Measurements from ENCODE around the gene PDHX. TPM values are rescaled to one million over a fixed set of nuclear protein-coding genes. Genes with fewer than 3 reads are reported as not detected.

Gene PDHX
- total RNA-seq, 1 donor from 2014 or later, result 147 TPM

DNA sequence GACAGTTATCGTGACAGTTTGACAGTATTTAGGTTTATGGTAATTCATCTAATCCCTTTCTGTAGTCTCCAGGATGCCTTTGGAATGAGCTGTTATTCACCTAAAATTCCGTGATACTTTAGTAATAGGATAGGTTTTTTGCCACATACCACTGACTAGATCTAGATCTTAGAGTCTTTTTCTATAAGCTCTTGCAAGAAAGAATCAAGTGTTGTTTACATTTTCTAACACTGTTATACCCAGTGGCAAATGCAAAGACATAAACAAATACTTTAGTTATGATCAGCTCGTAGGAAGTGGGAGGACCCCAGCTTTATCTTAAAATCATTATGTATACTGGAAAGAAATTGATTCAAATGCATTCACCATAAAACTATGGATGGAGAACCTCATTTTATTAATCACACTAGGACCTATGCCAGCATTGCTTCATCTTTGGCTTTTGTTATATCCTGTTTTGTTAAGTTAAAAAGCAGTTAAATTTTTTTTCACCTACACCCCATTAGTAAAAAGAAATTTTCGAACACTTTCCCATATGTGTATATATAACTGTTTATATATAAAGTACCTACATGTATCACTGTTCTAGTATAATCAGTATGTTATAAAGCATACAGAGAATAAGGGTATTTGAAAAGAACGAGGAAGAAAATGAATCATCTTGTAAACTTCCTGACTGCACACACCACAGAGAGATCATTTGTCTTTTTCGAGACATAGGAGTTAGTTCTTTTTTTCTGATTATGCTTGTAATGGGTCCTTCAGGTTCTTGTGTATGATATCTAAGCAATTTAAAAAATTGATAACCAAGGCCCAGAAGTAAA is 60.9 kb downstream of the PDHX start:
- no peak for ATAC-seq
- intact Hi-C loops (cut with micrococcal nuclease), result no loop called here
- no peak for DNase-seq

DNA sequence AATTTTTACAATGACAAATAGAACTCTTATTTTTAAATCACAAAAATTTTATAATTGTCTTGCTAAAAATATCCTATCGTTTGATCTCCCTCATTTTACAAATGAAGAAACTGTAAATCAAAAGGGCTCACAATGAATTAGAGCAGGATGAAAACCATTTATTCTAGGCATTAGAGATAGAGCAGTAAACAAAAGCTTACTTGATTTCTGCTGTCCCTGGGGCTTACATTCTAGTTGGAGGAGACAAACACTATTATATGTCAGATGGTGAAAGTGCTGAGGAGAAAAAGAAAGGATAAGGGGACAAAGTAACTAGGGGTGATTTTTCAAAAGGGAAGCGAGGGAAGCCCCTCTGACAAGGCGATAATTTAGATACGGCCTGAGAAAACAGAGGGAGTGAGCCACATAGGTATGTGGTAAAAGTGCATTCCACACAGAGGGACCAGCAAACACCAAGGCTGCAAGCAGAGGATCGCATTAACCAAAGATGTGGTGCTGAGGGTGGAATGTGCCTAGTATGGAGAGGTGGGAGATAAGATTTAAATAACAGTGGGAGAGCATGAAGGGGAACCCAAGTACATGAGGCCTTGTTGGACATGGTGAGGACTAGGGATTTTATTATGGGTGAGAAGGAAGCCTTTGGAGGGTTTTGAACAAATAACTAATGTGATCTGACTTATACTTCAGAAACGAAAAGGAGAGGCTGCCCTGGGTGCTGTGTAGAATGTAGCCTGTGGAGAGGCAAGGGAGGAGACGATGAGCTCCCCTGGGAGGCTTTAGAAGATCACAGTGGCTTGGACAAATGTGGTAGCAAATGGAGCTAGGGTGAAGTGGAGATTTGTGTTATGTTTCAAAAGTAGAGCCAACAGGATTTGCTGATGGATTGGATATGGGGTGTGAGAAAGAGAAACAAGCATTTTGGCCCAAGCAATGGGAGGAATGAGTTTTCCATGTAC is 62.1 kb downstream of the PDHX start:
- intact Hi-C loops (cut with micrococcal nuclease), result no loop called here
- ATAC-seq (no peak), DNase-seq (no peak)

DNA sequence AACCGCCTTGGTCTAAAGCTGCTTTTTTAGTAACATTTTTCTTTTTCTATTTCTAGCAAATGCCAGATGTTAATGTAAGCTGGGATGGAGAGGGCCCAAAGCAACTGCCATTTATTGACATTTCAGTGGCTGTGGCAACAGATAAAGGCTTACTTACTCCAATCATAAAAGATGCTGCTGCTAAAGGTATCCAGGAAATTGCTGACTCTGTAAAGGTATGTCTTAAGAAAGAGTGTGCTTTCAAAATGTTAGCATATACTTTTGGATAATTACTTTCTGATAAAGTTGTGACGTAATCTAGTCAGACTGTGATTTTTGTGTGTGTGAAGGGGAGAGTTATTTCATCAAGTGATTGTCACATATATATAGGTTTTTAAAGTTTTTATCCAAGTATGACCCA is 68.1 kb downstream of the PDHX start:
- no peak for ATAC-seq
- DNase-seq, result no peak
- intact Hi-C loops (cut with micrococcal nuclease), result no loop called here

DNA sequence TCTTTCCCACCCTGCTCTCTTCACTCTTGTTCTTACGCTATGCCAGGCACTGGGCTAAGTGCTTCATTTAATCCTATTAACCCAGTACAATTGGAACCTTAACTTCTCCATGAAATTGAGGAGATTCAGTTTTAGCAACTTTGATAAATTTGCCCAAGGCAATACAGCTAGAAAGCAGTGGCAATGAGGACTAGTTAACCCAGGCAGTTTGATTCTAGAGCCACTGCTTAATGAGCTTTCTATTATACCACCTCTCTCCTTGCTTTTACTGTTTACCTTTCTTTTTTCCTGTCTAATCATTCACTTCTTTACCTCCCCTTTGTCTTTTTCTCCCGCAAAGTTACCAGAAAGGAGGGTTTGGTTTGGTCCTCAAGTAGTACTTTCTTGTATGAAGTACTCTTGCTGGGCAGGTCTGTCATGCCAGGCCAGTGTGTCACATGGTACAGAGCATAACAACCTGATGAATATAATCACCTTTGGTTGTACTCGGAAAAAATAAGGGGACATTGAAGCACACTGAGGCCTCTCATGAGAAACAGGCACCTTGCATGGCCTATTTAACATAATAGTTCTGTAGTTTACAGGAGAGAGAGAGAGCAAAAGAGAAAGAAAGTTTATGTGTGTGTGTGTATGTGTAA is 70.6 kb downstream of the PDHX start:
- DNase-seq (no peak), ATAC-seq (peak; percentile 28)
- intact Hi-C loops (cut with micrococcal nuclease), result no loop called here

DNA sequence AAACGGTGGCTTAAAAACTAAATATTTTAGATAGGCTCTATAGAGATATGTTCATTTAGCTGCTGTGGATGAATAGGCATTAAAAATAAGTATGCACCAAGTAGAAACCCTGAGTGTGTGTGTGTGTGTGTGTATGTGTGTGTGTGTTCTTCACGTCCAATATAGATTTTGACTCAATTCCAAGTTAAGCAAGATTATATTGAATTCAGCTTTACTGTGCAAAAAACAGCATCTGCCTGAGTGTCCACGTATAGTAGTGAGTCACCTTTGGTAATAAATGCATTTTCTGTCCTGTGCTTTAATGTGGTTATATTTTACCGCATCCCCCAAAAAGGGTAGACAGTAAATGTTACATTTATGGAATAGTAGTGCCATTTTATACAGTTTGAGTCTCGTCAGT is 71.2 kb downstream of the PDHX start:
- ATAC-seq (no peak), DNase-seq (no peak)
- intact Hi-C loops (cut with micrococcal nuclease), result no loop called here

DNA sequence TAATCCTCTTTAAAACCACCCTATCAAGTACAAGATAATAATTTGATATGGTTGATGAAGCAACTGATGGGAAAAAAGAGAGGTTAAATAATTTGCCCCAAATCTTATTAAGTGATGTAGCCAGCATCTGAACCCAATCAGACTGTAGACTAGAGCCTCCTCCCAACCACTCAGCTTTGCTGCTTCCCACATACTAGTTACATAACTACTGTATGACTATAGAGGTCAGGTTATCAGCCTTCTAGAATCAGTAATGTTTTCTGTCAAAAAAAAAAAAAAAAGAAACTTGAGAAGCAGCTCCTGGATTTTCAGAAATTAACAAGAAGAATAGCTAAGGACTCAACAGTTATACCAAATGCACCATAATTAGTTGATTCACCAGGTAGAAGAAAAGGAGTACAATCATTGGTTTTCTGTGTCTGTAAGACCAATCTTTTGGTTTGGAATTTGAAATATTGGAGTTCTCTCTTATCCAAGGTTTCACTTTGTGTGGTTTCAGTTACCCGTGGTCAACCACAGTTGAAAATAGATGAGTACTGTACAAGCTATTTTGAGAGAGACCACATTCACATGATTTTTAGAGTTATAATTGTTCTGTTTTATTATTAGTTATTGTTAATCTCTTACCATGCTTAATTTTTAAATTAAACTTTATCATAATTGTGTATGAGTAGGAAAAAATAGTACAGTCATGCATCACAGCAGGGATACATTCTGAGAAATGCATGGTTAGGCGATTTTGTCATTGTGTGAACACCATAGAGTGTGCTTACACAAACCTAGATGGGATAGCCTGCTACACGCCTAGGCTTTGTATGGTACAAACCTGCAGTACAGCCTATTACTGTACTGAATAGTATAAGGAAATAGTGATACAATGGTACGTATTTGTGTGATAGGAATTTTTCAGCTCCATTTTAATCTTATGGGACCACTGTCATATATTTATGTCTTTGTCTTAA is 72.2 kb downstream of the PDHX start:
- DNase-seq (no peak), ATAC-seq (no peak)
- intact Hi-C loops (cut with micrococcal nuclease), result no loop called here

DNA sequence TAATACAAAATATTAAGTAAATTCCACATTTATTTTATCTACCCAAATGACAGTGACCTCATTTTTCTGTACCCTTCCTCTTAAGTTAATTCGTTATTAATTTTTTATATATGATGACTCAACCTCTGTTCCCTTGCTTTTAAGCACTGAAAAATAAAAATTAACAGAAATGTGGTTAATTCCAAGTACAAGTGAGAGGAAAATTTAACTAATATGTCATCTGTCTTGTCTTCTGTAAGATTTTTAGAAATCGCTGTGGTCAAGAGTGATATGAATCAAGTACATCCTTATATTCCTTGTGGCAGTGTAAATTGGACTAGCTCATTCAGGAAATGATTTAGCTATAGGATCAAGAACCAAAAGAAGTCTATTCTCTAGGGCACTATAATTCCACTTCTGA is 74.5 kb downstream of the PDHX start:
- intact Hi-C loops (cut with micrococcal nuclease), result loop anchor here (10.0 kb wide), 1 partner anchor 244 kb away; no protein-coding TSS in a partner anchor
- ATAC-seq, result no peak
- DNase-seq, result no peak

DNA sequence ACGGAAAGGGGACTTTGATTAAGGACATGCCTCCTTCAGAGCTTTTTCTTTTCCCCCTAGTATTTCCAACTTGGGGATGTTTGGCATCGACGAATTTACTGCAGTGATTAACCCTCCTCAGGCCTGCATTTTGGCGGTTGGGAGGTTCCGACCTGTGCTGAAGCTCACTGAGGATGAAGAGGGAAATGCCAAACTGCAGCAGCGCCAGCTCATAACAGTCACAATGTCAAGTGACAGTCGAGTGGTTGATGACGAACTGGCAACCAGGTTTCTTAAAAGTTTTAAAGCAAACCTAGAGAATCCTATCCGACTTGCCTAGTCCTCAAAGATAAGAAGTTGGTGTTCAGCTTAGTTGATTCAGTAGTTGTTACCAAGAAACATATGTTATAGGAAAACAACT is 78.4 kb downstream of the PDHX start:
- intact Hi-C loops (cut with micrococcal nuclease), result loop anchor here (10.0 kb wide), 1 partner anchor 240 kb away; no protein-coding TSS in a partner anchor
- DNase-seq (no peak), ATAC-seq (no peak)

DNA sequence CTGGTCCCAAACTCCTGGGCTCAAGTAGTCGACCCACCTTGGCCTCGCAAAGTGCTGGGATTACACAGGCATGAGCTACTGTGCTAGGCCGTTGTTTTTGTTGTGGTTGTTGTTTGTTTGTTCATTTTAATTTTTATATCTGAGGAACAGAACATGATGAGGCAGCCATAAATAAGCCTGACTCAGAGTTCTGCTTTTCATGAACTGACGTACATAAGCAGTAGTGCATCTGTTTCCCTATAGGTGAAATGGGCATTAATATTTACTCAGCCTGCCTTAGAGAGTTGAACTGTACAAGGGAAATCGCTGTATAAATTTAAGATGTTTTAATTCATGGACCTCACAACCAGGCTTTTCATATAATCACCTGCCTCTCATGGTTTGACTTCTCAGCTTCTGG is 80.5 kb downstream of the PDHX start:
- no peak for ATAC-seq
- DNase-seq, result no peak
- intact Hi-C loops (cut with micrococcal nuclease), result loop anchor here (10.0 kb wide), 1 partner anchor 238 kb away; no protein-coding TSS in a partner anchor

DNA sequence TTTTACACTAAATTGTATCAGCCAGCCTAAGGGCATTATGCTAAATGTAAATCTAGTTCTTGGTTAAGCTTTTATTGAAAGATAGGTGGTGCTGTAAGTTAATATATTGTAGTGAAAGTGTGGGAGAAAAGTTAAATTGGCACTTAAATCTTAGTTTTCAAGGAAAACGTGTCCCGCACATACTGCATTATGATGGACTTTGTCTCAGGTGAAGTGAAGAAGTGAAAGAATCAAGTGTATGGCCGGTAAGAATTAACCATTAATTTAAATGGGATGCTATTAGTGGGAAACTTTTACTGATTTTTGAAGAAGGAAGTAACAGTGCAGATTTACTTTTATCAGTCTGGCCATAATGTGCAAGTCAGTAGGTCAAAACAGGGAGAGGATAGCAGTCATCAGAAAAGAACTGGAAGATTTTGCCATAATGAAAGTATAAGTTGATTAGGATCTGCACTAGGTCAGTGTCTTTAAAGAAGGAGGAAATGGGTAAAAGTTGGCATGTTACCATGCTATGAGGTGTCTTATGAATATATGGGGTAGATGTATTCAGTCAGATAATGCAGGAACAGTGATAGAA is 81.6 kb downstream of the PDHX start:
- ATAC-seq, result no peak
- intact Hi-C loops (cut with micrococcal nuclease), result loop anchor here (10.0 kb wide), 1 partner anchor 237 kb away; no protein-coding TSS in a partner anchor

DNA sequence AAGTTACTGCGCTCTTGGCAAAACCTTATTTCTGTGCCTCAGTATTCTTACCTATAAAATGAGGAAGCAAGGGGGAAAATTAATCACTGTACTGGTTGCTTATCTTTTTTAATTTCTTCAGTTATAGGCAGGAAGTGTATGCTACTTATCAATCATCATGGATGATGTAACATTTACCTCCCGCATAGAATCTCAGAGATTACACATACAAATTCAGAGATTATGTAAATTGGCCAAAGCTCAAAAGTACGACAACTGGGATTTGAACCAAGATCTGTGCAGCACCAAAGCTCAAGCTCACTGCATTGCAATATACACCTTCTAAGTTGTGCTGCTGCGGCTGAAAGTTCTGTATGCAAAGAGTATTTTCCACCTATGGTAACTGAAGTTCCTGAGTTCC is 83.0 kb downstream of the PDHX start:
- intact Hi-C loops (cut with micrococcal nuclease), result loop anchor here (10.0 kb wide), 1 partner anchor 235 kb away; no protein-coding TSS in a partner anchor
- DNase-seq, result no peak
- ATAC-seq, result no peak

More for the DNA sequence above, 81.6 kb downstream of the PDHX start:
- DNase-seq, result no peak

DNA sequence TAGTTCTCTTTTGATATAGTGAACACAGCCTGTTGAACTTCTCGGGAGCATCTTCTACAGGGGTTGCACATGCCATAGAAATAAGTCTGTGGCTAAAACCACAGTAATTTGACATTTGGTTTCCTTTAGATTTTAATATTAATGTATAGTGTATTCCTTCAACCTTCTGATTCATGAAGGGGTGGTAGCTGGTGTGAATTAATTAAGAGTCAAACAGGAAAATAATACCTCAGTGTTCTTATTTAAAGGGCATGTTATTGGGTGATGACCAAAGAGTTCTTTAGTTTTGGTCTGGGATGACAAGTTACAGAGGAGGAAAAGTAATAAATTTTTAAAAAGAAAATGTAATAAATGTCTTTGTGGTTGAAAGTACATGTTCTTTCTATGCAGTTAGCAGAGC is 86.8 kb downstream of the PDHX start:
- intact Hi-C loops (cut with micrococcal nuclease), result no loop called here

DNA sequence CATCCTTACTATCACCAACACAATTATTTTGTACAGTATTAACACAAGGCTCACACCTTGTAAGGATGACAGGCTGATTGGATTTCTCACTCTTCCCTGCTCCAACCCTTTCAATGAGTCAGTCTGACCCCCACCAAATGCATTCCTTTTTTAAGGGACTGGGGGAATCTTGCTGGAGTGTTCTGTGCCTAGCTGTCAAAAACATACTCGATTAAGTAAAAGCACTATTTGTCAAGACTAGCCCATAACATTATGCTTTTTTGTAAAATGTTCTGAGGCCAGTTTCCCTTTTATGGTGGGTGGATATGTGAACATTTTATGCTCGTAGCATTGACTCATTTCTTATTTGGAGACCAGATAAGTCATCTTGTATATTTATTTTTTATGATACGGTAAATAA is 87.2 kb downstream of the PDHX start:
- no peak for DNase-seq
- intact Hi-C loops (cut with micrococcal nuclease), result no loop called here
- no peak for ATAC-seq

More for the DNA sequence above, 86.8 kb downstream of the PDHX start:
- no peak for ATAC-seq
- no peak for DNase-seq

DNA sequence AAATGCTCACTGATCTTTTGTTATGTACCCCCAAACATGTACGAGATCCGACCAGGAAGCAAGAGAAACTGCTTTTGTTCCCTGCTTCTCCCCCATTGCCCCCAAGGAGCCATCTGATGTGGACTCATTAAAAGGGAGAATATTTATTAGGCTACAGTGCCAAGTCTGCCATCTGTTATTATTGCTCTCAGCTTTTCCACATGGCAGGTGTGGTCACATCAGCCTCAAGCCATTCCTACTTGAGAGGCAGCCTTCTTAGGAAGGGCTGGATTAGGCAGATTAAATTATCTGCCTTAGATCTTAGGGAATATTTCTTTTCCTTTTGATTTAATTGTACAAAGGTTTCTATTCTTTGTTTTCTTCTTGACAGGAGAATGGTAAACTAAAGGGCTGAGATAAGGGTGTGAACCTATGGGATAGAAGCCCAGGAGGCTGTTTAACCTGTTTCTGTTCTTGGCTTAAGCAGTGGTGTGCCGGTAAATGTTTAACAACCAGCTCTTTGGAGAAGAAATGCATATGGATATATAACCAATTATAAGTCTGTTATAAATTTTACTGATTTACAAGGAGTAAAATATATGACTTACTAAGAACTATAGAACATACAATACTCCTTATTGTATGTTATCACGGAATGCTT is 88.8 kb downstream of the PDHX start:
- ATAC-seq (no peak), DNase-seq (no peak)
- intact Hi-C loops (cut with micrococcal nuclease), result no loop called here

DNA sequence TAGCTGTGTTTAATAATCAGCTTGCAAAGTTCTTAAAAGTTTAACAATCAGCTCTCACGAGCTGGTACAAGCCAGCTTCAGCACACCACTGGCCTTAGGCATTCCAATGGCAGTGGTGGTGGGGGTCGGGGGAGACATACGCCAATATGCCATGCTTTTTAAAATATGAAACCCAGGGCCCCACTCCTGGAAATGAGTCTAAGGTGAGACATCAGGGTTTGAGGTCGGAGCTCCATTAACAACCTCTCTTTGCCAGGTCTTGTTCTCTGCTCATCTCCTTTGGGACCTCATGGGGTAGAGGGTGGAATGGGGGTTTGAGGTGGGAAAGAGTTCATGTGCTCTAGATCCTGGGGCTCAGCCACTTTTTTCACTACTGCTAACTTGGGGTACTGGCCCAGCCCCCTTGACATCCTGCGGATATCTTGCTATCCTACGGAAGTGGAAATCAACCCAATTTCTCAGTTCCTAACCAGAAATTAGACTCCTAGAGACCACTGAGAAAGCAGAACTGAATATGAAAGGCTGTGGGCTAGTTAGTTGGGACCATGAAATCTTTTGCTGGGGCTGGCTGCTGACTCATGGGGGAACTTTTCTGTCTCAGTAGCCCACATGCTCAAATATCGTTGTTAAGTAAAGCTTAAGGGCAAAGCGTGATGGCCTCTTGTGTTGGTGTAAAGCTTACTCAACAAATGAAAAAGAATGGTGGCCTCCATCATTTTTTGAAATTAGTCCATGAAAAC is 90.1 kb downstream of the PDHX start:
- ATAC-seq, result no peak
- intact Hi-C loops (cut with micrococcal nuclease), result no loop called here
- no peak for DNase-seq

DNA sequence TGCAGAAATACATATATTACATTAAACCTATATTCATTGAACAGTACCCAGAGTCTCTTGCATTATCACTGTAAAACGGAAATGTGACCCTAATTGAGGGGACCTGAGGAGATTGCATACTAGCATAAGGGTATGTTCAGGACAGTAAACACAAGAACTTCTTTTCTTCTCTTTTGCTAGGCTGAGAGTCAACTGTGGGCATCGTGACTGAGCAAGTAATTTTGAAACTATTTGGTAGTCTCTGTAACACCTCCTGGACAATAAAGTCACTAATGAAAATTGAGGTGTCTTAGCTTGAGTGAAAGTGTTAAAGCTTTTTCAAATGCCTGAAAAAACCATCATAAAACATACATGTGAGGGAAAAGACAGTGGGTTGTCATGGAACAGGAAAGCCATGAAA is 90.9 kb downstream of the PDHX start:
- DNase-seq (no peak), ATAC-seq (no peak)
- intact Hi-C loops (cut with micrococcal nuclease), result no loop called here
